SU-DHL-6 (cell line): ENCODE data around the gene STARD9.
"Not testable (repeated sequence)": the region's sequence is repeated elsewhere in the genome, so short reads cannot be mapped to it uniquely, and the experiment has no call there.

Source experiments
- H2AFZ ChIP-seq: fragments of 200-600 bp; sonication (generic); 2 replicates; pipeline ENCODE4 v1.6.1; 2014; ENCODE audit warnings: low read depth, mild to moderate bottlenecking, moderate library complexity, mixed read lengths, antibody characterized with exemption, low read length; ENCODE audit not compliant: severe bottlenecking
- H3F3A ChIP-seq: fragments of 200-600 bp; shearing (Covaris generic); 2 replicates; pipeline ENCODE4 v1.6.0; 2016; ENCODE audit warnings: antibody characterized with exemption, mild to moderate bottlenecking; ENCODE audit not compliant: insufficient read depth
- H3K27ac ChIP-seq: fragments of 200-600 bp; sonication (generic); 2 replicates; pipeline ENCODE4 v1.5.1; 2016; ENCODE audit warnings: low read depth, mild to moderate bottlenecking, low read length, moderate library complexity, mixed read lengths
- H3K27me3 ChIP-seq: fragments of 200-600 bp; sonication (generic), shearing (Covaris generic); 2 replicates; pipeline ENCODE4 v1.6.0; 2014; ENCODE audit warnings: mild to moderate bottlenecking, low read length
- H3K36me3 ChIP-seq: fragments of 200-600 bp; sonication (generic); 2 replicates; pipeline ENCODE4 v1.6.1; 2014; ENCODE audit warnings: mild to moderate bottlenecking, low read length, mixed read lengths
- H3K4me2 ChIP-seq: fragments of 300-600, 200-600 bp; shearing (Covaris generic), sonication (generic); 2 replicates; pipeline ENCODE4 v1.6.0; 2014; ENCODE audit warnings: low read length, low read depth, mild to moderate bottlenecking; ENCODE audit not compliant: poor library complexity, severe bottlenecking
- H3K4me3 ChIP-seq: fragments of 200-600 bp; sonication (generic); 2 replicates; pipeline ENCODE4 v1.5.1; 2014; ENCODE audit warnings: antibody characterized with exemption, low read length, mild to moderate bottlenecking, mixed read lengths; ENCODE audit not compliant: insufficient read depth, poor library complexity, severe bottlenecking
- H3K79me2 ChIP-seq: fragments of 200-600 bp; sonication (generic); 2 replicates; pipeline ENCODE4 v1.6.1; 2014; ENCODE audit warnings: mild to moderate bottlenecking, low read length, moderate library complexity; ENCODE audit not compliant: insufficient read depth
- H3K9ac ChIP-seq: fragments of 200-600 bp; sonication (generic); 2 replicates; pipeline ENCODE4 v1.7.0; 2014; ENCODE audit warnings: mild to moderate bottlenecking, low read length
- H3K9me2 ChIP-seq: fragments of 200-600 bp; sonication (generic); replicated peaks from 2 replicates; pipeline ENCODE4 v1.6.1; 2014; ENCODE audit warnings: low read length; ENCODE audit not compliant: insufficient read depth
- H3K9me3 ChIP-seq: fragments of 200-600 bp; sonication (generic); 2 replicates; pipeline ENCODE4 v1.6.1; 2014; ENCODE audit warnings: low read length, mixed read lengths; ENCODE audit not compliant: insufficient read depth
- H4K20me1 ChIP-seq: fragments of 200-600 bp; sonication (generic); 2 replicates; pipeline ENCODE4 v1.6.1; 2014; ENCODE audit warnings: low read depth, mild to moderate bottlenecking, antibody characterized with exemption, low read length, moderate library complexity, mixed read lengths
- CTCF ChIP-seq: fragments of 200-600 bp; sonication (generic); IDR thresholded peaks from one replicate; pipeline ENCODE4 v1.5.1; 2017; ENCODE audit warnings: antibody characterized with exemption, mild to moderate bottlenecking, low read length, moderate library complexity; ENCODE audit not compliant: insufficient read depth, poor library complexity, severe bottlenecking
- EZH2phosphoT487 ChIP-seq: fragments of 200-600 bp; sonication (generic), shearing (Covaris generic); conservative IDR thresholded peaks from 2 replicates; pipeline ENCODE4 v1.6.1; 2018; ENCODE audit warnings: mild to moderate bottlenecking, antibody characterized with exemption, low read length, moderate library complexity, mixed read lengths

The STARD9 gene

GRCh38 chr15:42594095-42594494 lies 18.7 kb downstream of the STARD9 start:
- Histone ChIP-seq H3F3A (no peaks in the 10 kb centered on the region), H3K79me2 (no peaks in the 10 kb centered on the region), H3K27me3 (no peaks in the 10 kb centered on the region), H2AFZ (no peak overlapping the region), H3K9ac (no peak overlapping the region), H4K20me1 (no peaks in the 10 kb centered on the region), H3K4me2 (no peak overlapping the region), H3K27ac (no peak overlapping the region), H3K36me3 (no peaks in the 10 kb centered on the region), H3K9me2 (no peaks in the 10 kb centered on the region), H3K9me3 (no peaks in the 10 kb centered on the region), H3K4me3 (no peak overlapping the region)
- TF ChIP-seq CTCF = no peak
- TF ChIP-seq EZH2phosphoT487 = no peak

GRCh38 chr15:42595626-42596240 lies 20.3 kb downstream of the STARD9 start:
- no peaks in the 10 kb centered on the region for H3K27me3 ChIP-seq
- no peak overlapping the region for H3K4me2 ChIP-seq
- no peak overlapping the region for H3K4me3 ChIP-seq
- H3K9me2 ChIP-seq = no peaks in the 10 kb centered on the region
- no peaks in the 10 kb centered on the region for H3F3A ChIP-seq
- H3K79me2 ChIP-seq = no peaks in the 10 kb centered on the region
- H3K9ac ChIP-seq = no peak overlapping the region
- TF ChIP-seq CTCF (no peak), EZH2phosphoT487 (no peak)
- no peak overlapping the region for H3K27ac ChIP-seq
- H4K20me1 ChIP-seq = no peaks in the 10 kb centered on the region
- no peaks in the 10 kb centered on the region for H3K36me3 ChIP-seq
- no peak overlapping the region for H2AFZ ChIP-seq
- H3K9me3 ChIP-seq = no peaks in the 10 kb centered on the region

GRCh38 chr15:42601316-42601715 lies 25.9 kb downstream of the STARD9 start:
- H3K27ac ChIP-seq, H2AFZ ChIP-seq, H3K9me2 ChIP-seq, H3K9ac ChIP-seq, H3K4me3 ChIP-seq, H3K36me3 ChIP-seq, H4K20me1 ChIP-seq, H3K4me2 ChIP-seq, H3F3A ChIP-seq, H3K27me3 ChIP-seq, H3K79me2 ChIP-seq, H3K9me3 ChIP-seq: not testable (repeated sequence)

- Histone ChIP-seq H3K9me2 (no peaks in the 10 kb centered on the region), H4K20me1 (no peaks in the 10 kb centered on the region), H2AFZ (no peak overlapping the region), H3K27me3 (no peaks in the 10 kb centered on the region), H3K9me3 (no peaks in the 10 kb centered on the region), H3K4me3 (no peak overlapping the region), H3K27ac (no peak overlapping the region), H3F3A (no peaks in the 10 kb centered on the region; the same call in 1 of the 2 replicates), H3K9ac (no peak overlapping the region), H3K79me2 (no peaks in the 10 kb centered on the region), H3K36me3 (no peaks in the 10 kb centered on the region), H3K4me2 (no peak overlapping the region)
- TF ChIP-seq EZH2phosphoT487 (no peak), CTCF (no peak)
Measured at GRCh38 chr15:42602501-42602900, 27.1 kb downstream of the STARD9 start.
